HK-2 (cell line): Measurements from ENCODE around the gene NAA16.
"Not testable (repeated sequence)": the region's sequence is repeated elsewhere in the genome, so short reads cannot be mapped to it uniquely, and the experiment has no call there.

Source experiments
- DNase-seq: peaks from one replicate; pipeline ENCODE4 v3.0.0-alpha.2; 2018; ENCODE audit not compliant: unreplicated experiment

The NAA16 gene

DNA sequence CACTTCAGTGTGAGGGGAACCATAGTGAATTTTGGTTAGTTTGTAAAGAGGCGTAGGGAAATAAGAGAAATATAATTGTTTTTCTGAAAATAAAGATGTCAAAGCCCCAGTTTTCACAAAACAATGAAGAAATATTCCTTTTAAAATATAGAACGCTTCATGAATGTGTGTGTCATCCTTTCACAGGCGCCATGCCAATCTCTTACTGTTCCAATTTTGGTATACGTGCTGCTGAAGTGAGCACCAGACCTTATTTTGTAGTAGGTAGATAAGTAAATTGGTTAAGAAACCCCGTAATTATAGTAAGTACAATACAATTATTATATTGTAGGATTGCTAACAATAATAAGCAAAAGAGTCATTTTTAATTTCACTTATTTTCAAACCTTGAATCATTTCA, 43.3 kb downstream of the NAA16 start:
- no peak for DNase-seq

DNA sequence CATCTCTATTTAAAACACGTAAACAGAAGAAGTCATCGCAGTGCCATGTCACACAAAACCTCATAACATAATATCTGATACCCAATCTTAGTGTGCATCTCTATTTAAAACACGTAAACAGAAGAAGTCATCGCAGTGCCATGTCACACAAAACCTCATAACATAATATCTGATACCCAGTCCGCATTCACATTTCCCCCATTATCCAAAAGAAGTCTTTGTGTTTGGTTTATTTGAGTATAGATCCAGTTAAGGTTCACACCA, 45.2 kb downstream of the NAA16 start:
- not testable (repeated sequence) for DNase-seq

- DNase-seq, result no peak
These were observed 45.7 kb downstream of the NAA16 start for GRCh38 chr13:41356786-41357185.

DNA sequence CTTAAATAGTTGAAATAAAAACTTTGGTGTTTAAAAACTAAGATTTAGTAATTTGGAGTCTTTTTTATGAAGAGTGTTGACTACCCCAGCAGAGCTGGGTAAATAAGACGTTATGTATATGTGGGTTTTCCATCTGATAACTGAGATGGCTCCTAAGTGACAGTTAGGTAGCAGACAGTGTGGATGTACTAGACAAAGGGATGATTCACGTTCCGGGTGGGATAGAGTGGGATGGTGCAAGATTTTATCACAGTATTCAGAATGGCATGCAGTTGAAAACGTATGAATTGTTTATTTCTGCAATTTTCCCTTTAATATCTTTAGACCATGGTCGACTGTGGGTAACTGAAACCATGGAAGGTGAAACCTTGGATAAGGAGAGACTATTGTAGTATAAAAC, 50.4 kb downstream of the NAA16 start:
- DNase-seq, result no peak

DNA sequence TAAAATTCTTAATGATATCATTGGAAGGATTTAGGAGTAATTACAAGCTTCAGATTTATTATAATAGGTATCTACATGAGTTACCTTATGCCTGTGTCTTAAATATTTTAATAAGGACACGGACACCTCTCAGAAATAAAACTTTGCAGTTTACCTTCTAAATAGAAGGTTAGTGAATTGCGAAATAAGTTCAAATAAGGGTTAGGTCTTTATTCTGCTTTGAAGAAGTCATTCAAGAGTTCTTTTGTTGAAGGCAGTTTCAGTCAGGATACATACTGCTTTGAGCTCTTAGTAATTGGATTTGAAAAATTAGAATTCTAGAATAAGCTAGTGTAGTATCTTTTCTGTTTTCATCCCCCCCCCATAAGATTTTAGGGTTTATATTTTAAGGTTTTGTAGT, 53.0 kb downstream of the NAA16 start:
- DNase-seq, result no peak

DNA sequence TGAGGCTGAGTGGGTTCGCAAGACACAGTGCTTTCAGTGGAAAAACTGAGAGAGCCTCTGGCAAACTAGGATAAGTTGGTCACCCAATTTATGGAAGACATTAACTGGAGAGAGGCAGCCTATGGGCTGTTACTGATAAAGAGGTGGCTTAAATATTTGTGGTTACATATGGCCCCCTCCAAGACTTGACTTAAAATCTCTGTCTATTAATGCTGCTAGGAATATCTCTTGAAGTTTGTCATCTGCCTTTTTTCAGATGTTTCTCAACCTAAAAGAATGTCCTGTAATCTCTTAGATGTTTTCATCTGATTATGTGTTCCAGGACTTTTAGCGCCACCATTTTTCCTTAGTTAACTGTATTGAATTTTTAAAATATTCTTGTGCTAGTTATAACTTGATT, 54.6 kb downstream of the NAA16 start:
- no peak for DNase-seq

GRCh38 chr13:41370736-41371135, 59.7 kb downstream of the NAA16 start:
- DNase-seq, result no peak

GRCh38 chr13:41377446-41377845, 66.4 kb downstream of the NAA16 start:
- DNase-seq, result no peak

DNA sequence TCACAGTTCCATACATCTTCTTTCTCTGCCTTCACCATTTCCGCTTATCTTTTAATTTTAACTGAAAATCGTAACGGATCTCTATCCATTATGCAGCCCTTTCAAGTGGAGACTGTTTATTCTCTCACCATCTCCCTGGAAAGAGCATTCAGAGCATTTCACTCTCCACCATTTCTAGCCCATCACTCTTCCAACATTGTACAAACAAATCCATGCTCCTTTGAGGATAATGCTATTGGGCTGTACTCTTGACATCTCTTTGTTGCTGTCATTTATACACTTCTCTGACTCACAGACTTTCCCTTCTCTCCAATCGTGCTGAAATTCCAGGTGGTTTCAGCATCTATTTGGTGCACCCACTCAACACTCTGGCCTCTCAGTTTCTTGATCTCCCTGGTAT, 71.4 kb downstream of the NAA16 start:
- DNase-seq, result no peak

GRCh38 chr13:41383386-41383785, 72.3 kb downstream of the NAA16 start:
- no peak for DNase-seq

DNA sequence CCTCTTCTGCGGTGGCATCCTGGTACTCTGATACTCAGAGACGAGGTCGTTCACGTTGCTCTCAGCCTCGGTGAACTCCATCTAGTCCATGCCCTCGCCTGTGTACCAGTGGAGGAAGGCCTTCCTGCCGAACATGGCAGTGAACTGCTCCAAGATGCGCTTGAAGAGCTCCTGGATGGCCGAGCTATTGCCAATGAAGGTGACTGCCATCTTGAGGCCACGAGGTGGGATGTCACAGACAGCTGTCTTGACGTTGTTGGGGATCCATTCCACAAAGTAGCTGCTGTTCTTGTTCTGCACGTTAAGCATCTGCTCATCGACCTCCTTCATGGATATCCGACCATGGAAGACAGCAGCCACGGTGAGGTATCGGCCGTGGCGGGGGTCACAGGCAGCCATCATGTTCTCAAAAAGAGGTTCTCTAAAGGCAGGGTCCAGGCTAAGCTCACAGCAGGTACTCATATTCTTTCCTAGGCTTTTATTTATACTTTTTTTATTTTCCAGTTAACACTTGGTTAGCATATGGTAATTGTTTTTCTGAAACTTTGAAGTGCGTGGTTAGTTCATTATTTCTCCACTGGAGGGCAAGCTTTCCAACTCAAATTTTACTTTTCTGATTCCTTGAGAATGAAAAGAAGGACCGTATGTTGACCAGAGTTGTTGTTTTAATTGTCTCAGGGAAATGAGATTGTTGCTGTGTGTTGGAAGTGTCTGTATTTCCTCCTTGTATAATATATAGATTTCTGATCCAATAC, 73.9 kb downstream of the NAA16 start:
- no peak for DNase-seq

- DNase-seq, result no peak
These were observed 75.1 kb downstream of the NAA16 start for GRCh38 chr13:41386211-41386610.

GRCh38 chr13:41387576-41387975, 76.5 kb downstream of the NAA16 start:
- DNase-seq, result no peak

- no peak for DNase-seq
These were observed 77.2 kb downstream of the NAA16 start for GRCh38 chr13:41388143-41388881.

- no peak for DNase-seq
These were observed 78.5 kb downstream of the NAA16 start for GRCh38 chr13:41389580-41389979.

- no peak for DNase-seq
These were observed 83.1 kb downstream of the NAA16 start for GRCh38 chr13:41394166-41394565.

DNA sequence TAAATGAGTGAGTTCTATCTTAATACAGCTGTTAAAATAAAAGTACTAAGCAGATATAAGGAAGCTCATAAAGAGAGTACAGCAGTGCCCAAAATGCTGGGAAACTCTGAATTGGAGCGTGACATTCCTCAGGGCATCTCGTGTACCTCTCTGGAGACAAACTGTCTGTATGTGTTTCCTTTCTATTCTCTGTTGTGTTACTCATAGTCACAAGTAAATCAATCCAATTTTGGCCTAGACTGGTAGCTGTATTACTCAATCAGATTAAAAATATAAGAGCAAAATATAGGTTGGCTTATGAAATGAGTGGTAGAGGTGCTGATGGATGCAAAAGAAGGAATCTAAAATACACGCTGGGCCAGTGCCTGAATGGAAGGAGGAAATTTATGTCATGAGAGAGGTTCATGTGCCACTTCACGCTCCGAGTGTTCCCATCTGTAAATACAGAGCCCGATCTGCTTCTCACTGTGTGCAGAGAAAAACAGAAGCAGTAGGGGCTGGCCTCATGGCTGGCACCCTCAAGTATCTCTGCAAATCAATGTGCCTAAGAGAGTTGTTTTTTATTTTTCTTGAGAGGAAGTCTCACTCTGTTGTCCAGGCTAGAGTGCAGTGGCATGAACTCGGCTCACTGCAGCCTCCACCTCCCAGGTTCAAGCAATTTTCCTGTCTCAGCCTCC, 87.6 kb downstream of the NAA16 start:
- no peak for DNase-seq

- DNase-seq, result no peak
These were observed 90.3 kb downstream of the NAA16 start for GRCh38 chr13:41401366-41401765.

DNA sequence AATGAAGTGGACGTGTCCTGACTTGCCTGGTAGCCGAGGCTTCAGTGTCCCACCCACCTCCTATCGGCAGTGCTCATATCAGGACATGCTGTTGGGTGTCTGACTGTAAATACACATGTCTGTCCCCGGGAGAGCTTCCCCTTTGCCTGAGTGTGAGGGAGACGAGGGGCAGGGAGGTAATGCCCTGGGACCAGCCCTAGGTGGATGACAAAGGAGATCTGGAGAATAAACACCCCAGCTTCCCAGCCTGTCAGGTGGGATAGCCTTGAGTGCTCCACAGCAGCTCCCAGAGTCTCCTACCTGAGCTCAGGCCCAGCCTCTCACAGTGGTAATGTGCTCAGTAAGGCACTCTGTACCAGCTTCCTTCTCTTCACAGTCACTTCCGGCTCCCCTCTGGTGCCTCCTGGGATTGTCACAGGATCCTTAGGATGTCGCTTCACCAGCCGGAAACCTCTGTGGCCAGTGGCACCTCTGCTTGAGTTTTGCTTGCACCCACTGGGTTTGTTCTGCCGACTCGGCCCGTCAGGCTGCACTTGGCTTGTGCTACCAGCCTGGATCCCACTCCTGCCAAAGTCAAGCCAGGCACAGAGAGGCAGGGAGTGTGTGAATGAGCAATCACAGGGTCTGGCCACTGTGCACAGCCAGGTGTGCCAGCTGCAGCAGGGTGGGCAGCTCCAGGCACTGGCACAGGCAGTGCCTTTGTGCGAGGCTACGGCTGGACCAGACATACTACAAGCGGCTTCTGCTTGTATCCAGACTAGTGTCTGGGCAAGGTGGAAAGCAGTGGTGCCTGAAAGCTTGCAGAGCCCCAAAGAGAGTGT, 91.8 kb downstream of the NAA16 start:
- DNase-seq, result no peak

GRCh38 chr13:41403983-41404382, 92.9 kb downstream of the NAA16 start:
- no peak for DNase-seq

DNA sequence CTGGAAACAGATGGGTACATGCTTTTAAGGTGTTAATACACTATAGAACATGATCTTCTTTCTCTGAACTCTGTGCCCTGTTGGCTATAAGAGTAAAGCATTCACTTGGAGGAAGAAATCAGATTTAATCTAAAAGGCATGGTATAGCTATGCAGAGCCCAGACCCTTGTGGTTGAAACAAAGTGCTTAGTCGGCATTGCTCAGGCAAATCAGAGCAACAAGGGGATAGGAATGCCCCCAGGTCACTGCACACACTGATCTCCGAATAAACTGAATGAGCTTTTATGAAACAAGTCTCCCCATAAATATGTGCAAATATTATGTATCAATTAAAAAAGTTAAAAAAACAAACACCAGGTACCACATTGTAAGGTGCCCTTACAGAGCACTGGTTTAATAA, 94.3 kb downstream of the NAA16 start:
- DNase-seq, result no peak

DNA sequence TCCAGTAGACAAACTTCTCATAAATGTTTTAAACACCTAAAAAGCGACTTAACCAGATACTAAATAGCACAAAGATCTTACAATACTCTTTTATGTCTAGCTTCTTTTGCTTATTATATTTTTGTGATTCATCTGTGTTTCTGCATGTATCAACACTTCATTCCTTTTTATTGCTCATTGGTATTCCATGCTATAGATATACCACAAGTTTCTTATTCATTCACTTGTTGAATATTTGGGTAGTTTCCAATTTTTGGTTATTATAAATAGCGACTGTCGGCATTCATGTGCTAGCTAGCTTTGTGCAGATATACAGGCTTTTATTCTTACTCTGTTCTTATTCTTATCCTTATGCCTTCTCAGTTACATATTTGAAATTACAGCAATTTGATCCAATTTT, 96.3 kb downstream of the NAA16 start:
- DNase-seq, result no peak
